Kidney (tissue), 14 donors: ENCODE data around the gene COL23A1. TPM values are rescaled to one million over a fixed set of nuclear protein-coding genes. Genes with fewer than 3 reads are reported as not detected.

Experiments
- DNase-seq, 5 donors: peaks; one replicate each; pipeline ENCODE4 v3.0.0-alpha.2; 2013 to 2020
- FAIRE-seq: peaks from 2 replicates; lab custom pipeline; 2012; peaks lifted over from hg19 to GRCh38; lab: Jason Lieb, UNC
- H3K27ac ChIP-seq, 2 donors: one replicate each; pipeline ENCODE4 v1.7.0; 2013; ENCODE audit warnings: low read depth in 2 of 2, low read length in 2 of 2, inconsistent platforms in 1 of 2
- H3K27me3 ChIP-seq: one replicate; pipeline ENCODE4 v1.7.1; 2013; ENCODE audit warnings: low read length, inconsistent platforms; ENCODE audit not compliant: control insufficient read depth, insufficient read depth
- H3K36me3 ChIP-seq, 3 donors: one replicate each; pipeline versions ENCODE4 v1.7.0 to v1.7.1; 2013; ENCODE audit warnings: low read length in 3 of 3, control low read depth in 1 of 3, inconsistent platforms in 1 of 3; ENCODE audit not compliant: insufficient read depth in 3 of 3, control insufficient read depth in 2 of 3
- H3K4me1 ChIP-seq, 3 donors: one replicate each; pipeline versions ENCODE4 v1.7.0 to v1.7.1; 2013; ENCODE audit warnings: low read length in 3 of 3, inconsistent platforms in 1 of 3, low read depth in 1 of 3; ENCODE audit not compliant: control insufficient read depth in 2 of 3, insufficient read depth in 2 of 3
- H3K4me3 ChIP-seq, 3 donors: one replicate each; pipeline versions ENCODE4 v1.7.0 to v1.8.1; 2013; ENCODE audit warnings: low read length in 3 of 3, control low read depth in 1 of 3, inconsistent platforms in 1 of 3
- H3K9ac ChIP-seq, 3 donors: one replicate each; pipeline versions ENCODE4 v1.7.0 to v1.7.1; 2013; ENCODE audit warnings: low read length in 3 of 3, control low read depth in 1 of 3, inconsistent platforms in 1 of 3
- H3K9me3 ChIP-seq, 3 donors: one replicate each; pipeline versions ENCODE4 v1.7.0 to v1.7.1; 2013; ENCODE audit warnings: low read length in 3 of 3, control low read depth in 1 of 3, inconsistent platforms in 1 of 3; ENCODE audit not compliant: control insufficient read depth in 2 of 3, insufficient read depth in 1 of 3
- intact Hi-C: fragments of 100-400 bp; cut with DNase I; formaldehyde crosslinking; loops from one replicate; pipeline ENCODE4 v1.11.1; 2022
- polyA plus RNA-seq: library from polyadenylated mRNA; stranded (reverse); fragments of 350-450 nt; fragmentation: Illumina TruSeq; extraction: RNeasy Lipid Tissue Mini Kit (QIAGEN cat#74804); gene quantifications from one replicate; pipeline ENCODE4 v1.2.3, GENCODE V29; 2014; ENCODE audit warnings: low read depth, low replicate concordance; ENCODE audit not compliant: insufficient read depth
- total RNA-seq: library from RNA; stranded (reverse); fragmentation: NEBNext Ultra II Directional; extraction: Animal tissue kit (Norgen Biotek cat#: 25700); gene quantifications from one replicate; pipeline ENCODE4 v1.2.1, GENCODE V29; 2021
- TF ChIP-seq, protein P1 (sequence below): IDR thresholded peaks from 3 replicates; pipeline ENCODE4 v1.5.1; 2012; ENCODE audit warnings: mild to moderate bottlenecking, moderate library complexity, borderline replicate concordance; ENCODE audit not compliant: insufficient read depth; ENCODE audit errors: extremely low read depth
- donor health status: control.
- donor health status: control.
- donor health status: control.
- donor health status: control.
- donor health status: control.
- donor health status: DM: yes; HTN: yes; CAD: no.
- donor health status: Normal renal cell carcinoma (clear cell type).

The COL23A1 gene
- total and polyA plus RNA-seq, 2 donors from 2014 or later, result 4.1 to 8.7 TPM

DNA sequence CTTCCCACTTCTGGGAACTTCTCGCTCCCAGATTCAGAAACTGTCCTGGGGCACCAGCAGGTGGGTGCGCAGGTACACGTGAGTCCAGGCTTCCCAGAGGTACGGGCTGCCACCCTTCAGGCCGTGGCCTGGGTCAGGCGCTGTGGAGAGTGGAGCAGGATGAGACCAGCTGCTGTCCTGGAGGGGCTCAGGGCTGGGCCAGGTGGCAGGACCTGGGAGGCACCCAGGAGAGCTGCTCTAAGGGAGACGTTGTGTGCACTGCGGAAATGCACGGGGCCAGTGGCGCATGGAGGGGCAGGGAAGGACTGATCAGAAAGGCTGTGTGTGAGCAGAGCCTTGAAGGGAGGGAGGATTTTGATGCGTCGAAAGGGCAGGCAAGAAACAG, 222.5 kb downstream of the COL23A1 start:
- TF ChIP-seq, protein P1, sequence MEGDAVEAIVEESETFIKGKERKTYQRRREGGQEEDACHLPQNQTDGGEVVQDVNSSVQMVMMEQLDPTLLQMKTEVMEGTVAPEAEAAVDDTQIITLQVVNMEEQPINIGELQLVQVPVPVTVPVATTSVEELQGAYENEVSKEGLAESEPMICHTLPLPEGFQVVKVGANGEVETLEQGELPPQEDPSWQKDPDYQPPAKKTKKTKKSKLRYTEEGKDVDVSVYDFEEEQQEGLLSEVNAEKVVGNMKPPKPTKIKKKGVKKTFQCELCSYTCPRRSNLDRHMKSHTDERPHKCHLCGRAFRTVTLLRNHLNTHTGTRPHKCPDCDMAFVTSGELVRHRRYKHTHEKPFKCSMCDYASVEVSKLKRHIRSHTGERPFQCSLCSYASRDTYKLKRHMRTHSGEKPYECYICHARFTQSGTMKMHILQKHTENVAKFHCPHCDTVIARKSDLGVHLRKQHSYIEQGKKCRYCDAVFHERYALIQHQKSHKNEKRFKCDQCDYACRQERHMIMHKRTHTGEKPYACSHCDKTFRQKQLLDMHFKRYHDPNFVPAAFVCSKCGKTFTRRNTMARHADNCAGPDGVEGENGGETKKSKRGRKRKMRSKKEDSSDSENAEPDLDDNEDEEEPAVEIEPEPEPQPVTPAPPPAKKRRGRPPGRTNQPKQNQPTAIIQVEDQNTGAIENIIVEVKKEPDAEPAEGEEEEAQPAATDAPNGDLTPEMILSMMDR, result no peak
- H3K36me3 ChIP-seq, result no peaks in the 10 kb centered on the region
- no peak overlapping the region for H3K9ac ChIP-seq
- no peaks in the 10 kb centered on the region for H3K9me3 ChIP-seq
- no peak for FAIRE-seq
- H3K27ac ChIP-seq, result no peak overlapping the region
- no peaks in the 10 kb centered on the region for H3K27me3 ChIP-seq
- peak in 1 of 5 donors; percentile 63 for DNase-seq
- intact Hi-C loops, result no loop called here
- H3K4me3 ChIP-seq, result no peak overlapping the region
- H3K4me1 ChIP-seq, result peaks cover 0 to 2% (median 0%) of the 10 kb centered on the region in 3 donors

DNA sequence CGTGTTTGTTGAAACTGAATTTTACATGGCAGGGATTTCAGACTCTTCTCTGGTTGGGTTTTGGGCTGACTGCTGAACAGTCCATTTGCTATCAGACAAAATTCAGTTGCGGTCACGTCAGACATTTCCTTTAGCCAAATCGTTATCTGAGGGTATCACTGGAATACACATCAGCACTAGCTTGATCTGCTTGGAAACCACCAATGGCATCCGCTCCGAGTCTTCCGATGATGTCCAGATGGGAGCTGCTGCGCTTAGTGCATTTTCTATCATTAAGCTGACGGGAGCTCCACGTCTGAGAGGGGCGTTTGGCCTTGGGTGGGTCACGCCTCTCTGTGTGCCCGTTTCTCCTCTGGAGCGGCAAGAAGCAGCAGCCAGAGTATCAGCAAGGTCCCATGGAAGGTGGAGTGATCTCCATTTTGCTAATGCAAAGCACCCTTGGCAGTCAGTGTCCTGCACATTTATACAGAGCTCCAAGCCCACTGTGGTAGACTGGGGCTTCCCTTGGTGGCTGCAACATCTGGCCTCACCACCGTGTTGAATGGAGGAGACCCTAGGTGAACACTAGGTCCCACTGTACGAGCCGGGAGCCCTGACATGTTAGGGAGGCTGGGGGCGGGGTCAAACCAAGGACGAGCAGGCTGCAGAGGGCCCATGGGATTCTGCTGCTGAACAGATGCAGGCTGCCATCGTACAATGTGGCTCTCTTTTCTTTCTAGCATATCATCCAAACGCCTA, 223.0 kb downstream of the COL23A1 start:
- Histone ChIP-seq H3K36me3 (no peaks in the 10 kb centered on the region), H3K9ac (no peak overlapping the region), H3K4me3 (no peak overlapping the region), H3K9me3 (no peaks in the 10 kb centered on the region), H3K4me1 (peaks cover 0 to 2% (median 0%) of the 10 kb centered on the region in 3 donors), H3K27me3 (no peaks in the 10 kb centered on the region), H3K27ac (no peak overlapping the region)
- DNase-seq (peak in 1 of 5 donors; percentile 22), FAIRE-seq (no peak)
- TF ChIP-seq, protein P1, result no peak
- intact Hi-C loops, result no loop called here

DNA sequence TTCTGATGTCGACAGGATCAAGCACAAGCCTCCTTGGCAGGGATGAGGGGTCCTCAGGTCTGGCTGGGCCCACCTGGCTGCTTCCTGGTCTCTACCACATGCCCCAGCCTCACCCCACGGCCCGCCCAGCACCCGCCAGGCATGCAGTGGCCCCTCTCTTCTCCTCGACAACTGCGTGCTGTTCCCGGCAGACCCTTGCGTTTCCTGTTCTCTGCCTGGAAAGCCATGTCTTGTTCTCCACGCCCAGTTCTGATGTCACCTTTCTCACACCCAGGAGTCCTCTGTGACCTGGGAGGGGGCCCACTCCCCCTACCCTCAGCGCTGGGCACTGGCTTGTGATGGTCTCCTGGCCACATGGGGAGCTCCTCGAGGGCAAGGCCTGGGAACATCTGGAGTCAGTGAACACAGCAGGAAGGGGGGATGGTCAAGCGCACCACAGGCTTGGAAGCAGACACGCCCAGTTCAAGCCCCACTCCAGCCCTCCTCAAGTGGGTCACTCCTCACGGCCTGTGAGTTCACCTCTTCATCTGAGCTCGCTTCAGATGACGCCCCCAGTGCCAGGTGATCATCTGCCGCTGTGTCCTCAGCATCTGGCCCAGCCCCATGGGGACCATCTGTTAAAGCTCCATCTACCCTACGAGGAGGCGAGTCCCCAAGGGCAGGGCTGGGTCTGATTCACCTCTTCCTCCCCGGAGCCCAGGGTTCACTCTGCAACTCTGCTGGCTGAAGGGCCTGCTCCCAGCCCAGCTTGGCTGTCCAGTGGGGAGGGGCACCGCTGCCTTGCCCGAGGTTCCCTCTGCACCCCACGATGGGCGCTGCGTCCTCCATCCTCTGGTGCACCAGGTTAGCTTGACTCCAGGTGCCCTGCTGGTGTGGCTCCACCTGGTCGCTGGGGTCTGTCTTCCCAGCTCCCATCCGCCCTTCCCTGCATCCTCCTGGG, 224.4 kb downstream of the COL23A1 start:
- Histone ChIP-seq H3K9me3 (no peaks in the 10 kb centered on the region), H3K27ac (no peak overlapping the region), H3K4me1 (peaks cover 0 to 2% (median 0%) of the 10 kb centered on the region in 3 donors), H3K9ac (no peak overlapping the region), H3K36me3 (no peaks in the 10 kb centered on the region), H3K27me3 (no peaks in the 10 kb centered on the region), H3K4me3 (no peak overlapping the region)
- intact Hi-C loops, result no loop called here
- TF ChIP-seq, protein P1, result no peak
- FAIRE-seq (no peak), DNase-seq (peak in 1 of 5 donors; percentile 60)
